ENCODE measurements around the gene GABBR2. TPM values are rescaled to one million over a fixed set of nuclear protein-coding genes. Genes with fewer than 3 reads are reported as not detected.

Gene GABBR2
- polyA plus RNA-seq, 1 of the 3 experiments (the other 2 are of a cell fraction): not detected

- H4K20me1 ChIP-seq (ENCODE audit: insufficient read depth): no peaks in the 10 kb centered on the region
- no peaks in the 10 kb centered on the region for H3K9me3 ChIP-seq
- H3K27ac ChIP-seq (ENCODE audit: low read depth in 2 of 2, low read length in 1 of 2): no peak overlapping the region
- no peak for DNase-seq
- CTCF ChIA-PET: interaction anchor here (1.1 to 3.8 kb wide), 8 partner anchors 8 to 332 kb away, joined by 3 to 24 read pairs (median 8); partner anchors contain the start of gene TRMO
- no peaks in the 10 kb centered on the region for H3K9me2 ChIP-seq
- WGBS (ENCODE audit: low lambda C conversion rate): 48% methylated on average over 5 of the region's 5 CpGs
- no peaks in the 10 kb centered on the region for H3K36me3 ChIP-seq (replicated peaks in 1 of 2; ENCODE audit: control insufficient read depth in 1 of 2, insufficient read depth in 2 of 2, low read length in 1 of 2)
- no peak for TF ChIP-seq TAF1 (IDR thresholded peaks at IDR 0.05; ENCODE audit: borderline replicate concordance, low read depth, low read length)
- no peak for TF ChIP-seq ELF1 (IDR thresholded peaks at IDR 0.05)
- no peak for TF ChIP-seq EP300 (IDR thresholded peaks at IDR 0.05; ENCODE audit: borderline replicate concordance in 1 of 2, low read depth in 1 of 2, low read length in 1 of 2)
- no peak for TF ChIP-seq ZBTB33 (IDR thresholded peaks at IDR 0.05; ENCODE audit: borderline replicate concordance, low read depth)
- TF ChIP-seq MXI1 (IDR thresholded peaks at IDR 0.05; ENCODE audit: low read depth, low read length): no peak
- TF ChIP-seq MEF2A (IDR thresholded peaks at IDR 0.05; ENCODE audit: borderline replicate concordance, low read depth): no peak
- TF ChIP-seq EZH2phosphoT487 (IDR thresholded peaks at IDR 0.05; ENCODE audit: borderline replicate concordance, low read depth): no peak
- TF ChIP-seq FOSL2 (IDR thresholded peaks at IDR 0.05; ENCODE audit: borderline replicate concordance, low read depth): no peak
- no peak for TF ChIP-seq CHD2 (IDR thresholded peaks at IDR 0.05; ENCODE audit: low read length, partially characterized antibody)
- no peak for TF ChIP-seq POLR2AphosphoS5 (IDR thresholded peaks at IDR 0.05; ENCODE audit: low read depth, low read length)
- no peak for TF ChIP-seq NRF1 (IDR thresholded peaks at IDR 0.05; ENCODE audit: low read depth, low read length)
- TF ChIP-seq GATA2 (CRISPR knock-in tag; IDR thresholded peaks at IDR 0.05): no peak
- TF ChIP-seq TCF12 (IDR thresholded peaks at IDR 0.05): no peak
- no peak for TF ChIP-seq PBX3 (IDR thresholded peaks at IDR 0.05)
- no peak for TF ChIP-seq FOXJ3 (CRISPR knock-in tag; IDR thresholded peaks at IDR 0.05)
- TF ChIP-seq TEAD4 (IDR thresholded peaks at IDR 0.05; ENCODE audit: borderline replicate concordance, insufficient read depth): no peak
- TF ChIP-seq SIN3A (IDR thresholded peaks at IDR 0.05; ENCODE audit: borderline replicate concordance, low read depth, low read length): no peak
- no peak for TF ChIP-seq FOXM1 (IDR thresholded peaks at IDR 0.05; ENCODE audit: low read depth)
- peaks cover 7 to 11% of the 10 kb centered on the region in 2 experiments for H3K4me1 ChIP-seq (ENCODE audit: control insufficient read depth in 1 of 2, insufficient read depth in 2 of 2, low read depth in 1 of 2, low read length in 1 of 2)
- H3K27me3 ChIP-seq (ENCODE audit: insufficient read depth): no peaks in the 10 kb centered on the region
- peaks cover 15% of the 10 kb centered on the region for H3K79me2 ChIP-seq (ENCODE audit: insufficient read depth)
- H2AFZ ChIP-seq (ENCODE audit: low read depth): peak overlapping the region; percentile 99
- POLR2A ChIA-PET: interaction anchor here (1.8 to 2.7 kb wide), 3 partner anchors 197 to 622 kb away, joined by 7 to 17 read pairs (median 8); partner anchors contain the start of genes NANS, NCBP1, TRMO and TSTD2
- peaks cover 11% of the 10 kb centered on the region for H3F3A ChIP-seq (replicated peaks; ENCODE audit: insufficient read depth)
- peak overlapping the region; percentile 98 for H3K4me2 ChIP-seq
- H3K4me3 ChIP-seq (ENCODE audit: low read depth in 2 of 2, low read length in 1 of 2): peak overlapping the region; percentile 81 to 85
- H3K9ac ChIP-seq: peak overlapping the region; percentile 86; the same call in 1 of the 2 replicates
These were observed 454.3 kb downstream of the GABBR2 start for GRCh38 chr9:98254228-98255060.
